Measurements from ENCODE around the gene FBXO45. TPM values are rescaled to one million over a fixed set of nuclear protein-coding genes. Genes with fewer than 3 reads are reported as not detected.

Gene FBXO45
- polyA plus RNA-seq, 2 of the 4 experiments (the other 2 are of a cell fraction): 6.8 to 19.4 TPM

- CTCF ChIA-PET: interaction anchor here (0.9 to 1.0 kb wide), 2 partner anchors 8 to 10 kb away, joined by 3 read pairs; no protein-coding TSS in a partner anchor
- no peak for TF ChIP-seq CEBPB (IDR thresholded peaks at IDR 0.05)
- TF ChIP-seq TP53 (CRISPR knock-in tag; IDR thresholded peaks at IDR 0.05): no peak
- TF ChIP-seq, protein P1, sequence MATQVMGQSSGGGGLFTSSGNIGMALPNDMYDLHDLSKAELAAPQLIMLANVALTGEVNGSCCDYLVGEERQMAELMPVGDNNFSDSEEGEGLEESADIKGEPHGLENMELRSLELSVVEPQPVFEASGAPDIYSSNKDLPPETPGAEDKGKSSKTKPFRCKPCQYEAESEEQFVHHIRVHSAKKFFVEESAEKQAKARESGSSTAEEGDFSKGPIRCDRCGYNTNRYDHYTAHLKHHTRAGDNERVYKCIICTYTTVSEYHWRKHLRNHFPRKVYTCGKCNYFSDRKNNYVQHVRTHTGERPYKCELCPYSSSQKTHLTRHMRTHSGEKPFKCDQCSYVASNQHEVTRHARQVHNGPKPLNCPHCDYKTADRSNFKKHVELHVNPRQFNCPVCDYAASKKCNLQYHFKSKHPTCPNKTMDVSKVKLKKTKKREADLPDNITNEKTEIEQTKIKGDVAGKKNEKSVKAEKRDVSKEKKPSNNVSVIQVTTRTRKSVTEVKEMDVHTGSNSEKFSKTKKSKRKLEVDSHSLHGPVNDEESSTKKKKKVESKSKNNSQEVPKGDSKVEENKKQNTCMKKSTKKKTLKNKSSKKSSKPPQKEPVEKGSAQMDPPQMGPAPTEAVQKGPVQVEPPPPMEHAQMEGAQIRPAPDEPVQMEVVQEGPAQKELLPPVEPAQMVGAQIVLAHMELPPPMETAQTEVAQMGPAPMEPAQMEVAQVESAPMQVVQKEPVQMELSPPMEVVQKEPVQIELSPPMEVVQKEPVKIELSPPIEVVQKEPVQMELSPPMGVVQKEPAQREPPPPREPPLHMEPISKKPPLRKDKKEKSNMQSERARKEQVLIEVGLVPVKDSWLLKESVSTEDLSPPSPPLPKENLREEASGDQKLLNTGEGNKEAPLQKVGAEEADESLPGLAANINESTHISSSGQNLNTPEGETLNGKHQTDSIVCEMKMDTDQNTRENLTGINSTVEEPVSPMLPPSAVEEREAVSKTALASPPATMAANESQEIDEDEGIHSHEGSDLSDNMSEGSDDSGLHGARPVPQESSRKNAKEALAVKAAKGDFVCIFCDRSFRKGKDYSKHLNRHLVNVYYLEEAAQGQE (IDR thresholded peaks at IDR 0.05): no peak
- no peak for TF ChIP-seq MYC (IDR thresholded peaks at IDR 0.05; ENCODE audit: borderline replicate concordance, low read length)
- TF ChIP-seq CBX2 (IDR thresholded peaks at IDR 0.05; ENCODE audit: borderline replicate concordance, low read depth): no peak
- no peak for TF ChIP-seq E2F6 (IDR thresholded peaks at IDR 0.05; ENCODE audit: borderline replicate concordance, low read depth)
- TF ChIP-seq JUN (IDR thresholded peaks at IDR 0.05): no peak
- TF ChIP-seq, protein P2, sequence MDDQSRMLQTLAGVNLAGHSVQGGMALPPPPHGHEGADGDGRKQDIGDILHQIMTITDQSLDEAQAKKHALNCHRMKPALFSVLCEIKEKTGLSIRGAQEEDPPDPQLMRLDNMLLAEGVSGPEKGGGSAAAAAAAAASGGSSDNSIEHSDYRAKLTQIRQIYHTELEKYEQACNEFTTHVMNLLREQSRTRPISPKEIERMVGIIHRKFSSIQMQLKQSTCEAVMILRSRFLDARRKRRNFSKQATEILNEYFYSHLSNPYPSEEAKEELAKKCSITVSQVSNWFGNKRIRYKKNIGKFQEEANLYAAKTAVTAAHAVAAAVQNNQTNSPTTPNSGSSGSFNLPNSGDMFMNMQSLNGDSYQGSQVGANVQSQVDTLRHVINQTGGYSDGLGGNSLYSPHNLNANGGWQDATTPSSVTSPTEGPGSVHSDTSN (IDR thresholded peaks at IDR 0.05): no peak
- no peak for TF ChIP-seq RAD21 (conservative IDR thresholded peaks at IDR 0.05 in 1 of 2, IDR thresholded peaks at IDR 0.05 in 1 of 2)
- no peak for TF ChIP-seq NFE2L2 (conservative IDR thresholded peaks at IDR 0.05; ENCODE audit: low read length)
- TF ChIP-seq ESRRA (IDR thresholded peaks at IDR 0.05; ENCODE audit: borderline replicate concordance, low read length): no peak
- TF ChIP-seq, protein P3, sequence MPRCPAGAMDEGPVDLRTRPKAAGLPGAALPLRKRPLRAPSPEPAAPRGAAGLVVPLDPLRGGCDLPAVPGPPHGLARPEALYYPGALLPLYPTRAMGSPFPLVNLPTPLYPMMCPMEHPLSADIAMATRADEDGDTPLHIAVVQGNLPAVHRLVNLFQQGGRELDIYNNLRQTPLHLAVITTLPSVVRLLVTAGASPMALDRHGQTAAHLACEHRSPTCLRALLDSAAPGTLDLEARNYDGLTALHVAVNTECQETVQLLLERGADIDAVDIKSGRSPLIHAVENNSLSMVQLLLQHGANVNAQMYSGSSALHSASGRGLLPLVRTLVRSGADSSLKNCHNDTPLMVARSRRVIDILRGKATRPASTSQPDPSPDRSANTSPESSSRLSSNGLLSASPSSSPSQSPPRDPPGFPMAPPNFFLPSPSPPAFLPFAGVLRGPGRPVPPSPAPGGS (IDR thresholded peaks at IDR 0.05): no peak
- no peak for TF ChIP-seq NR3C1 (IDR thresholded peaks at IDR 0.05)
- no peak for TF ChIP-seq ZSCAN20 (CRISPR knock-in tag; IDR thresholded peaks at IDR 0.05)
- DNase-seq (ENCODE audit: low read depth in 1 of 2, low spot score in 1 of 2) (no peak), ATAC-seq (no peak), FAIRE-seq (no peak)
- 57% methylated on average over 5 of the region's 5 CpGs for WGBS (ENCODE audit: missing lambda C conversion rate)
- no peak overlapping the region for H3K4me3 ChIP-seq
- H3K9me3 ChIP-seq: peaks cover 13% of the 10 kb centered on the region; the same call in 2 of the 3 replicates
- H3K4me1 ChIP-seq: no peaks in the 10 kb centered on the region
- no peak overlapping the region for H3K27ac ChIP-seq
- no peak overlapping the region for H3K4me2 ChIP-seq
- POLR2A ChIA-PET: no interaction called here
These were observed 21.9 kb upstream of the FBXO45 start for GRCh38 chr3:196546537-196546936.

GRCh38 chr3:196547067-196547466 lies 21.4 kb upstream of the FBXO45 start:
- DNase-seq (ENCODE audit: low read depth in 1 of 2, low spot score in 1 of 2): no peak
- H3K9me3 ChIP-seq: peaks cover 13% of the 10 kb centered on the region; the same call in 2 of the 3 replicates
- H3K27ac ChIP-seq: no peak overlapping the region
- ChIA-PET CTCF (interaction anchor here (0.9 to 1.0 kb wide), 2 partner anchors 9 to 10 kb away, joined by 3 read pairs; no protein-coding TSS in a partner anchor), POLR2A (no interaction called here)
- H3K4me2 ChIP-seq: no peak overlapping the region
- H3K4me1 ChIP-seq: no peaks in the 10 kb centered on the region
- peak; percentile 50 to 66; a peak in 4 of 6 replicates for ATAC-seq
- FAIRE-seq: no peak
- H3K4me3 ChIP-seq: no peak overlapping the region
- WGBS (ENCODE audit: missing lambda C conversion rate): 74% methylated on average over 2 of the region's 2 CpGs
- TF ChIP-seq HOXB13 (CRISPR knock-in tag; IDR thresholded peaks at IDR 0.05; ENCODE audit: low read depth) (no peak), HEYL (CRISPR knock-in tag; IDR thresholded peaks at IDR 0.05) (no peak), ZSCAN20 (CRISPR knock-in tag; IDR thresholded peaks at IDR 0.05) (no peak), JUN (IDR thresholded peaks at IDR 0.05) (no peak), ZNF302 (CRISPR knock-in tag; IDR thresholded peaks at IDR 0.05) (no peak), FOSL2 (IDR thresholded peaks at IDR 0.05) (no peak), FOSL2 (CRISPR knock-in tag; IDR thresholded peaks at IDR 0.05) (no peak), SREBF2 (IDR thresholded peaks at IDR 0.05) (no peak), CBX2 (IDR thresholded peaks at IDR 0.05; ENCODE audit: borderline replicate concordance, low read depth) (no peak), TFCP2L1 (CRISPR knock-in tag; IDR thresholded peaks at IDR 0.05) (no peak), MAZ (IDR thresholded peaks at IDR 0.05; ENCODE audit: borderline replicate concordance, low read depth, low read length) (no peak), HOXB5 (CRISPR knock-in tag; IDR thresholded peaks at IDR 0.05) (no peak), RAD21 (conservative IDR thresholded peaks at IDR 0.05 in 1 of 2, IDR thresholded peaks at IDR 0.05 in 1 of 2) (no peak), MYC (IDR thresholded peaks at IDR 0.05; ENCODE audit: borderline replicate concordance, low read length) (no peak), NFE2L2 (conservative IDR thresholded peaks at IDR 0.05; ENCODE audit: low read length) (no peak)
- TF ChIP-seq, protein P1 (IDR thresholded peaks at IDR 0.05): no peak
- TF ChIP-seq, protein P4, sequence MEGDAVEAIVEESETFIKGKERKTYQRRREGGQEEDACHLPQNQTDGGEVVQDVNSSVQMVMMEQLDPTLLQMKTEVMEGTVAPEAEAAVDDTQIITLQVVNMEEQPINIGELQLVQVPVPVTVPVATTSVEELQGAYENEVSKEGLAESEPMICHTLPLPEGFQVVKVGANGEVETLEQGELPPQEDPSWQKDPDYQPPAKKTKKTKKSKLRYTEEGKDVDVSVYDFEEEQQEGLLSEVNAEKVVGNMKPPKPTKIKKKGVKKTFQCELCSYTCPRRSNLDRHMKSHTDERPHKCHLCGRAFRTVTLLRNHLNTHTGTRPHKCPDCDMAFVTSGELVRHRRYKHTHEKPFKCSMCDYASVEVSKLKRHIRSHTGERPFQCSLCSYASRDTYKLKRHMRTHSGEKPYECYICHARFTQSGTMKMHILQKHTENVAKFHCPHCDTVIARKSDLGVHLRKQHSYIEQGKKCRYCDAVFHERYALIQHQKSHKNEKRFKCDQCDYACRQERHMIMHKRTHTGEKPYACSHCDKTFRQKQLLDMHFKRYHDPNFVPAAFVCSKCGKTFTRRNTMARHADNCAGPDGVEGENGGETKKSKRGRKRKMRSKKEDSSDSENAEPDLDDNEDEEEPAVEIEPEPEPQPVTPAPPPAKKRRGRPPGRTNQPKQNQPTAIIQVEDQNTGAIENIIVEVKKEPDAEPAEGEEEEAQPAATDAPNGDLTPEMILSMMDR (IDR thresholded peaks at IDR 0.05): no peak

All from A549 (cell line).